Body of pancreas (tissue), 4 donors: ENCODE results near the gene ABR.

Experiments used
- CTCF ChIP-seq, 7 experiments: fragments of 450-650 bp in 4 of 7; fragments of 200-600 bp in 3 of 7; sonication (generic) in 3 of 7; IDR thresholded peaks; one replicate each; pipeline ENCODE4 v1.5.1; 2016 to 2019; ENCODE audit warnings: antibody characterized with exemption in 7 of 7
- POLR2A ChIP-seq, 3 donors: fragments of 450-650 bp; IDR thresholded peaks; one replicate each; pipeline ENCODE4 v1.6.1; 2016; ENCODE audit warnings: antibody characterized with exemption in 3 of 3, mild to moderate bottlenecking in 2 of 3

GRCh38 chr17:1010586-1010985, 169.2 kb downstream of the ABR start:
- no peak for TF ChIP-seq CTCF (IDR thresholded peaks at IDR 0.05)
- TF ChIP-seq POLR2A (IDR thresholded peaks at IDR 0.05) = no peak
